Choroid plexus epithelial cell (primary cell): Measurements from ENCODE around the gene UBE2O.

Experiments
- DNase-seq: peaks from one replicate; pipeline ENCODE4 v3.0.0-alpha.2; 2010; ENCODE audit warnings: low read depth
- H3K4me3 ChIP-seq: 2 replicates; pipeline ENCODE4 v1.5.1; 2011; ENCODE audit warnings: low read depth, mild to moderate bottlenecking, control low read depth, low read length, moderate library complexity
- CTCF ChIP-seq: conservative IDR thresholded peaks from 2 replicates; pipeline ENCODE4 v1.5.1; 2011; ENCODE audit warnings: low read depth, mild to moderate bottlenecking, control low read depth, inconsistent platforms, low read length, moderate library complexity

Gene UBE2O

GRCh38 chr17:76370261-76370993 lies 82.5 kb downstream of the UBE2O start:
- DNase-seq: peak; percentile 86
- no peak overlapping the region for H3K4me3 ChIP-seq
- peak; percentile 71 for TF ChIP-seq CTCF

- TF ChIP-seq CTCF: no peak
- no peak overlapping the region for H3K4me3 ChIP-seq
- DNase-seq: no peak
Measured at GRCh38 chr17:76369804-76370203, 83.1 kb downstream of the UBE2O start.

GRCh38 chr17:76369379-76369778 lies 83.6 kb downstream of the UBE2O start:
- TF ChIP-seq CTCF: no peak
- H3K4me3 ChIP-seq: no peak overlapping the region
- DNase-seq: peak; percentile 57

- DNase-seq: peak; percentile 72
- peak overlapping the region; percentile 51 for H3K4me3 ChIP-seq
- TF ChIP-seq CTCF: peak; percentile 22
Measured at GRCh38 chr17:76368545-76368944, 84.4 kb downstream of the UBE2O start.

GRCh38 chr17:76367642-76368041 lies 85.3 kb downstream of the UBE2O start:
- no peak overlapping the region for H3K4me3 ChIP-seq
- DNase-seq: no peak
- no peak for TF ChIP-seq CTCF

GRCh38 chr17:76366247-76366646 lies 86.7 kb downstream of the UBE2O start:
- no peak for DNase-seq
- no peak overlapping the region for H3K4me3 ChIP-seq
- TF ChIP-seq CTCF: no peak

- no peak overlapping the region for H3K4me3 ChIP-seq
- DNase-seq: peak; percentile 39
- peak; percentile 64 for TF ChIP-seq CTCF
Measured at GRCh38 chr17:76365256-76365903, 87.6 kb downstream of the UBE2O start.
